Measurements from ENCODE around the gene DENND1B.

DENND1B gene

GRCh38 chr1:197706601-197707000, 68.7 kb downstream of the DENND1B start:
- no peak for TF ChIP-seq CTCF (IDR thresholded peaks at IDR 0.05)

DNA sequence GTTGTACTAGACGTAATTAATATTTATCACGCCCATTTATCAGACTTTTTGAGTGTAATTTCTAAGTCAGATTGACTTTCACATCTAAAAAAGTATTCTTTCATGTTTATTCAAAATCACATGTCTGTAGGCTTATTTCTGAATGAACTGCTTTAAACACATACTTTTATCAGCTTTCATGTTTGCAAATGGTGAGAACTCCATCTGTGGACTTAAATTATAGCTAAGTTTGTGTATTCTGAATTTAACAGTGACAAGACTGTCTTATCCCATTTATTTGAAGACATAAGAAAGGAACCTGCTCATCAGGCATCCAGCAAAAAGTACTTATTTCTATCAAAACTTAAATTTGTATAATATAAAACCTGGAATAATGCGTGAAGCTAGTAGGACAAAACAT, 69.3 kb downstream of the DENND1B start:
- no peak for TF ChIP-seq CTCF (IDR thresholded peaks at IDR 0.05)

DNA sequence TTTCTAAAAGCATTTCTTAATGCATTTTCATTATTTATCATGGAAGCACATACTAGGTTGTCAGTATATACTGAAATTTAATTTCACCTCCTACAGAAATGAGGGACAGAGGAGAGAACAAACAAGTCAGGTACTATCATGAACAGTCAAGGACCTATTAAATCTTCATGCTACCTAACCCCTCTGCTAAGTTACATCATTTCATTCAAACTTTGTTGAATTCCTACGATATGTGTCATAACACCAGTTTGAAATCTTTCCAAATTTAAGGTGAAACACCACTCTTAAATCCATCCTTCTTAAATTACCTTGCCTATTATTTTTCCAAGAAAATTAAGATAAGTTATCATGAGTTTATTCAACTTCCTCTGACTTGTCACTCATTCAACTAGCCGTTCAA, 78.9 kb downstream of the DENND1B start:
- no peak for TF ChIP-seq CTCF (IDR thresholded peaks at IDR 0.05)

DNA sequence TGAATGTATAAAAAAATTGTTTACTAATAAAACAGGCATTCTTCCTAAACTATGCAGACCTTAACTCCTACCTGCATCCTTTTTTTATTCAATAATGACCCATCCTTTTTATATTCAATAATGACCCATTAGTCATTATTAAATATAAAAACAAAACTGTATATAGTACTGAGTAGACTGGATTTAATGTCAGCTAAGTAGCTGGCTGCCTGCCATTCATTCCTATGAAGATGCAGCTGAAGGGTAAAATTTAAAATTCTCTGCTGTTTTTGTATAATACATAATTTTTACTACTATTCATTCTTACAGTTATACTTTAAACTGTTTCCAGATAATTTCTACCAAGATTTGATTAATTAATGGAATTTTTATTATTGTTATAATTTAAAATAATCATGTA, 79.3 kb downstream of the DENND1B start:
- TF ChIP-seq CTCF (IDR thresholded peaks at IDR 0.05), result no peak

GRCh38 chr1:197692965-197693364, 82.3 kb downstream of the DENND1B start:
- TF ChIP-seq CTCF (IDR thresholded peaks at IDR 0.05), result peak; percentile 79

GRCh38 chr1:197691816-197692215, 83.5 kb downstream of the DENND1B start:
- TF ChIP-seq CTCF (IDR thresholded peaks at IDR 0.05), result no peak

GRCh38 chr1:197690074-197690473, 85.2 kb downstream of the DENND1B start:
- no peak for TF ChIP-seq CTCF (IDR thresholded peaks at IDR 0.05)

GRCh38 chr1:197688233-197688632, 87.0 kb downstream of the DENND1B start:
- TF ChIP-seq CTCF (IDR thresholded peaks at IDR 0.05), result no peak
